DOHH2 (cell line): Measurements from ENCODE around the gene RNU7-1.

Source experiments
- H3F3A ChIP-seq: fragments of 200-600 bp; sonication (generic), shearing (Covaris generic); 2 replicates; pipeline ENCODE4 v1.6.0; 2016; ENCODE audit warnings: antibody characterized with exemption, mild to moderate bottlenecking; ENCODE audit not compliant: control insufficient read depth, insufficient read depth
- H3K27ac ChIP-seq: fragments of 200-600 bp; sonication (generic); 2 replicates; pipeline ENCODE4 v1.5.1; 2014; ENCODE audit warnings: low read depth, mild to moderate bottlenecking, low read length, moderate library complexity
- H3K27me3 ChIP-seq: fragments of 200-600 bp; sonication (generic); 2 replicates; pipeline ENCODE4 v1.6.1; 2014; ENCODE audit warnings: mild to moderate bottlenecking, low read length, mixed read lengths; ENCODE audit not compliant: control insufficient read depth
- H3K36me3 ChIP-seq: fragments of 200-600 bp; sonication (generic); 2 replicates; pipeline ENCODE4 v1.6.1; 2014; ENCODE audit warnings: mild to moderate bottlenecking, low read length, moderate library complexity, mixed read lengths; ENCODE audit not compliant: control insufficient read depth
- H3K4me1 ChIP-seq: fragments of 200-600 bp; sonication (generic); 2 replicates; pipeline ENCODE4 v1.6.1; 2014; ENCODE audit warnings: mild to moderate bottlenecking, low read length, mixed read lengths; ENCODE audit not compliant: control insufficient read depth
- H3K4me2 ChIP-seq: fragments of 200-600 bp; sonication (generic); 2 replicates; pipeline ENCODE4 v1.6.0; 2014; ENCODE audit warnings: mild to moderate bottlenecking, low read length, moderate library complexity
- H3K4me3 ChIP-seq: fragments of 200-600 bp; sonication (generic); 2 replicates; pipeline ENCODE4 v1.5.1; 2014; ENCODE audit warnings: mild to moderate bottlenecking, low read length, mixed read lengths
- H3K79me2 ChIP-seq: fragments of 200-600 bp; sonication (generic); 2 replicates; pipeline ENCODE4 v1.6.1; 2014; ENCODE audit warnings: mild to moderate bottlenecking, low read length, mixed read lengths; ENCODE audit not compliant: control insufficient read depth
- H3K9me2 ChIP-seq: fragments of 200-600 bp; sonication (generic); replicated peaks from 2 replicates; pipeline ENCODE4 v1.6.1; 2014; ENCODE audit warnings: mild to moderate bottlenecking, low read length, mixed read lengths; ENCODE audit not compliant: control insufficient read depth
- H3K9me3 ChIP-seq: fragments of 200-600 bp; sonication (generic); 2 replicates; pipeline ENCODE4 v1.6.1; 2014; ENCODE audit warnings: antibody characterized with exemption, low read length, mixed read lengths; ENCODE audit not compliant: control insufficient read depth, insufficient read depth
- H4K20me1 ChIP-seq: fragments of 200-600 bp; sonication (generic); 2 replicates; pipeline ENCODE4 v1.6.0; 2014; ENCODE audit warnings: low read depth, mild to moderate bottlenecking, antibody characterized with exemption, low read length, moderate library complexity; ENCODE audit not compliant: control insufficient read depth, insufficient read depth
- CTCF ChIP-seq: fragments of 200-600 bp; sonication (generic); IDR thresholded peaks from one replicate; pipeline ENCODE4 v1.5.1; 2014; ENCODE audit warnings: antibody characterized with exemption, mild to moderate bottlenecking, low read depth, low read length; ENCODE audit not compliant: poor library complexity, severe bottlenecking
- EZH2phosphoT487 ChIP-seq: fragments of 200-600 bp; sonication (generic); IDR thresholded peaks from 2 replicates; pipeline ENCODE4 v1.6.1; 2017; ENCODE audit warnings: borderline replicate concordance, mild to moderate bottlenecking, antibody characterized with exemption, low read length, moderate library complexity, mixed read lengths

RNU7-1 gene

GRCh38 chr12:6945613-6946012 lies 2.0 kb downstream of the RNU7-1 start:
- peaks cover 13% of the 10 kb centered on the region for H3F3A ChIP-seq
- H3K79me2 ChIP-seq, result no peaks in the 10 kb centered on the region
- no peaks in the 10 kb centered on the region for H3K36me3 ChIP-seq
- H3K9me3 ChIP-seq, result no peaks in the 10 kb centered on the region
- H3K27me3 ChIP-seq, result peaks cover 16% of the 10 kb centered on the region
- peak overlapping the region; percentile 95 for H3K4me3 ChIP-seq
- no peaks in the 10 kb centered on the region for H3K9me2 ChIP-seq
- H3K27ac ChIP-seq, result peak overlapping the region; percentile 80
- no peaks in the 10 kb centered on the region for H4K20me1 ChIP-seq
- H3K4me2 ChIP-seq, result peak overlapping the region; percentile 100
- H3K4me1 ChIP-seq, result peaks cover 63% of the 10 kb centered on the region
- TF ChIP-seq EZH2phosphoT487 (no peak), CTCF (no peak)

GRCh38 chr12:6946033-6946919 lies 2.7 kb downstream of the RNU7-1 start:
- H3K9me2 ChIP-seq, result no peaks in the 10 kb centered on the region
- H3K36me3 ChIP-seq, result no peaks in the 10 kb centered on the region
- peaks cover 16% of the 10 kb centered on the region for H3K27me3 ChIP-seq
- TF ChIP-seq EZH2phosphoT487 (no peak), CTCF (no peak)
- H3K4me3 ChIP-seq, result peak overlapping the region; percentile 95
- peak overlapping the region; percentile 80 for H3K27ac ChIP-seq
- H3K9me3 ChIP-seq, result no peaks in the 10 kb centered on the region
- no peaks in the 10 kb centered on the region for H3K79me2 ChIP-seq
- no peaks in the 10 kb centered on the region for H4K20me1 ChIP-seq
- H3F3A ChIP-seq, result peaks cover 13% of the 10 kb centered on the region
- peaks cover 69% of the 10 kb centered on the region for H3K4me1 ChIP-seq
- peak overlapping the region; percentile 100 for H3K4me2 ChIP-seq

DNA sequence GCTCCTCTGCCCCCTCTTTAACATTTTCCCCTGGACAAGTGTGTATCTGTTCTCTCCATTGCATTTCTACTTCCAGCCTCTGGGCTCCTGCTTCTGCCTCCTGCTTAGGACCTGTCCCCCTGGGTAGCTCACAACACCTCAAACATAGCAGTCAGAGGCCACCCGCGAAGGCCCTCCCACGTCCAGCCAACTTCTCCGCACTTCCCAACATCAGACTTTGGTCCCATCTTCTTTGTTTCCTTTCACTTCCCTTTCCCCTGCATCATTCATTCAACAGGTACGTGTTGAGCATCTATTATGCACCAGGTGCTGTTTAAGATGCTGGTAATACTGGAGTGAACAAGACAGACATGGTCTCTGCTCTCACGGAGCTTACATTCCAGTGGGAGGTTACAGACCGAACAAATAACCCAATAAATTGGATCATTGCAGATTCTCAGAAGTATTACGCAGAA lies 3.3 kb downstream of the RNU7-1 start:
- no peaks in the 10 kb centered on the region for H3K9me3 ChIP-seq
- peaks cover 76% of the 10 kb centered on the region for H3K4me1 ChIP-seq
- no peaks in the 10 kb centered on the region for H3K79me2 ChIP-seq
- peaks cover 13% of the 10 kb centered on the region for H3F3A ChIP-seq
- no peak overlapping the region for H3K27ac ChIP-seq
- H3K27me3 ChIP-seq, result peaks cover 23% of the 10 kb centered on the region
- peak overlapping the region; percentile 95 for H3K4me3 ChIP-seq
- no peaks in the 10 kb centered on the region for H3K36me3 ChIP-seq
- H3K9me2 ChIP-seq, result no peaks in the 10 kb centered on the region
- H3K4me2 ChIP-seq, result peak overlapping the region; percentile 100
- no peak for TF ChIP-seq CTCF
- no peak for TF ChIP-seq EZH2phosphoT487
- H4K20me1 ChIP-seq, result no peaks in the 10 kb centered on the region
